OCI-LY7 (cell line): ENCODE data around the gene INF2.

ENCODE experiments used
- CTCF ChIP-seq: fragments of 200-600 bp; sonication (generic); conservative IDR thresholded peaks from 2 replicates; pipeline ENCODE4 v1.5.1; 2014; ENCODE audit warnings: mild to moderate bottlenecking, antibody characterized with exemption, low read length, moderate library complexity, mixed read lengths
- EZH2phosphoT487 ChIP-seq: fragments of 200-600 bp; sonication (generic); IDR thresholded peaks from 2 replicates; pipeline ENCODE4 v1.6.1; 2018; ENCODE audit warnings: low read depth, borderline replicate concordance, mild to moderate bottlenecking, mixed run types, antibody characterized with exemption, low read length, moderate library complexity, mixed read lengths

- no peak for TF ChIP-seq CTCF
- TF ChIP-seq EZH2phosphoT487, result no peak
Observed at GRCh38 chr14:104732355-104732804, 43.0 kb downstream of the INF2 start.
